ENCODE data around the gene IKBKE. TPM values are rescaled to one million over a fixed set of nuclear protein-coding genes. Genes with fewer than 3 reads are reported as not detected.

The IKBKE gene
- total and polyA plus RNA-seq, 2 of the 8 experiments (the other 6 are each of a cell fraction or from before 2014, with no cell fraction given) = 8.6 to 12.0 TPM

GRCh38 chr1:206534552-206534951 is 64.3 kb downstream of the IKBKE start (continued):
- TF ChIP-seq, protein P1, sequence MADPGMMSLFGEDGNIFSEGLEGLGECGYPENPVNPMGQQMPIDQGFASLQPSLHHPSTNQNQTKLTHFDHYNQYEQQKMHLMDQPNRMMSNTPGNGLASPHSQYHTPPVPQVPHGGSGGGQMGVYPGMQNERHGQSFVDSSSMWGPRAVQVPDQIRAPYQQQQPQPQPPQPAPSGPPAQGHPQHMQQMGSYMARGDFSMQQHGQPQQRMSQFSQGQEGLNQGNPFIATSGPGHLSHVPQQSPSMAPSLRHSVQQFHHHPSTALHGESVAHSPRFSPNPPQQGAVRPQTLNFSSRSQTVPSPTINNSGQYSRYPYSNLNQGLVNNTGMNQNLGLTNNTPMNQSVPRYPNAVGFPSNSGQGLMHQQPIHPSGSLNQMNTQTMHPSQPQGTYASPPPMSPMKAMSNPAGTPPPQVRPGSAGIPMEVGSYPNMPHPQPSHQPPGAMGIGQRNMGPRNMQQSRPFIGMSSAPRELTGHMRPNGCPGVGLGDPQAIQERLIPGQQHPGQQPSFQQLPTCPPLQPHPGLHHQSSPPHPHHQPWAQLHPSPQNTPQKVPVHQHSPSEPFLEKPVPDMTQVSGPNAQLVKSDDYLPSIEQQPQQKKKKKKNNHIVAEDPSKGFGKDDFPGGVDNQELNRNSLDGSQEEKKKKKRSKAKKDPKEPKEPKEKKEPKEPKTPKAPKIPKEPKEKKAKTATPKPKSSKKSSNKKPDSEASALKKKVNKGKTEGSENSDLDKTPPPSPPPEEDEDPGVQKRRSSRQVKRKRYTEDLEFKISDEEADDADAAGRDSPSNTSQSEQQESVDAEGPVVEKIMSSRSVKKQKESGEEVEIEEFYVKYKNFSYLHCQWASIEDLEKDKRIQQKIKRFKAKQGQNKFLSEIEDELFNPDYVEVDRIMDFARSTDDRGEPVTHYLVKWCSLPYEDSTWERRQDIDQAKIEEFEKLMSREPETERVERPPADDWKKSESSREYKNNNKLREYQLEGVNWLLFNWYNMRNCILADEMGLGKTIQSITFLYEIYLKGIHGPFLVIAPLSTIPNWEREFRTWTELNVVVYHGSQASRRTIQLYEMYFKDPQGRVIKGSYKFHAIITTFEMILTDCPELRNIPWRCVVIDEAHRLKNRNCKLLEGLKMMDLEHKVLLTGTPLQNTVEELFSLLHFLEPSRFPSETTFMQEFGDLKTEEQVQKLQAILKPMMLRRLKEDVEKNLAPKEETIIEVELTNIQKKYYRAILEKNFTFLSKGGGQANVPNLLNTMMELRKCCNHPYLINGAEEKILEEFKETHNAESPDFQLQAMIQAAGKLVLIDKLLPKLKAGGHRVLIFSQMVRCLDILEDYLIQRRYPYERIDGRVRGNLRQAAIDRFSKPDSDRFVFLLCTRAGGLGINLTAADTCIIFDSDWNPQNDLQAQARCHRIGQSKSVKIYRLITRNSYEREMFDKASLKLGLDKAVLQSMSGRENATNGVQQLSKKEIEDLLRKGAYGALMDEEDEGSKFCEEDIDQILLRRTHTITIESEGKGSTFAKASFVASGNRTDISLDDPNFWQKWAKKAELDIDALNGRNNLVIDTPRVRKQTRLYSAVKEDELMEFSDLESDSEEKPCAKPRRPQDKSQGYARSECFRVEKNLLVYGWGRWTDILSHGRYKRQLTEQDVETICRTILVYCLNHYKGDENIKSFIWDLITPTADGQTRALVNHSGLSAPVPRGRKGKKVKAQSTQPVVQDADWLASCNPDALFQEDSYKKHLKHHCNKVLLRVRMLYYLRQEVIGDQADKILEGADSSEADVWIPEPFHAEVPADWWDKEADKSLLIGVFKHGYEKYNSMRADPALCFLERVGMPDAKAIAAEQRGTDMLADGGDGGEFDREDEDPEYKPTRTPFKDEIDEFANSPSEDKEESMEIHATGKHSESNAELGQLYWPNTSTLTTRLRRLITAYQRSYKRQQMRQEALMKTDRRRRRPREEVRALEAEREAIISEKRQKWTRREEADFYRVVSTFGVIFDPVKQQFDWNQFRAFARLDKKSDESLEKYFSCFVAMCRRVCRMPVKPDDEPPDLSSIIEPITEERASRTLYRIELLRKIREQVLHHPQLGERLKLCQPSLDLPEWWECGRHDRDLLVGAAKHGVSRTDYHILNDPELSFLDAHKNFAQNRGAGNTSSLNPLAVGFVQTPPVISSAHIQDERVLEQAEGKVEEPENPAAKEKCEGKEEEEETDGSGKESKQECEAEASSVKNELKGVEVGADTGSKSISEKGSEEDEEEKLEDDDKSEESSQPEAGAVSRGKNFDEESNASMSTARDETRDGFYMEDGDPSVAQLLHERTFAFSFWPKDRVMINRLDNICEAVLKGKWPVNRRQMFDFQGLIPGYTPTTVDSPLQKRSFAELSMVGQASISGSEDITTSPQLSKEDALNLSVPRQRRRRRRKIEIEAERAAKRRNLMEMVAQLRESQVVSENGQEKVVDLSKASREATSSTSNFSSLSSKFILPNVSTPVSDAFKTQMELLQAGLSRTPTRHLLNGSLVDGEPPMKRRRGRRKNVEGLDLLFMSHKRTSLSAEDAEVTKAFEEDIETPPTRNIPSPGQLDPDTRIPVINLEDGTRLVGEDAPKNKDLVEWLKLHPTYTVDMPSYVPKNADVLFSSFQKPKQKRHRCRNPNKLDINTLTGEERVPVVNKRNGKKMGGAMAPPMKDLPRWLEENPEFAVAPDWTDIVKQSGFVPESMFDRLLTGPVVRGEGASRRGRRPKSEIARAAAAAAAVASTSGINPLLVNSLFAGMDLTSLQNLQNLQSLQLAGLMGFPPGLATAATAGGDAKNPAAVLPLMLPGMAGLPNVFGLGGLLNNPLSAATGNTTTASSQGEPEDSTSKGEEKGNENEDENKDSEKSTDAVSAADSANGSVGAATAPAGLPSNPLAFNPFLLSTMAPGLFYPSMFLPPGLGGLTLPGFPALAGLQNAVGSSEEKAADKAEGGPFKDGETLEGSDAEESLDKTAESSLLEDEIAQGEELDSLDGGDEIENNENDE (IDR thresholded peaks at IDR 0.05; ENCODE audit: insufficient replicate concordance, low read length) = no peak
- TF ChIP-seq POU5F1 (IDR thresholded peaks at IDR 0.05; ENCODE audit: low read depth, low read length) (no peak), MAX (IDR thresholded peaks at IDR 0.05) (no peak), TEAD4 (IDR thresholded peaks at IDR 0.05; ENCODE audit: low read depth, low read length) (no peak), HDAC2 (IDR thresholded peaks at IDR 0.05; ENCODE audit: borderline replicate concordance in 1 of 2, low read depth in 2 of 2, low read length in 2 of 2) (no peak), POLR2A (IDR thresholded peaks at IDR 0.05; ENCODE audit: control extremely low read depth in 1 of 2, low read depth in 2 of 2, low read length in 2 of 2) (no peak), TAF1 (IDR thresholded peaks at IDR 0.05; ENCODE audit: low read depth, low read length) (no peak), GABPA (IDR thresholded peaks at IDR 0.05; ENCODE audit: borderline replicate concordance, insufficient read depth, low read length) (no peak), SIN3A (conservative IDR thresholded peaks at IDR 0.05 in 1 of 2, IDR thresholded peaks at IDR 0.05 in 1 of 2; ENCODE audit: low read depth in 1 of 2, low read length in 2 of 2) (no peak)
- TF ChIP-seq, protein P2, sequence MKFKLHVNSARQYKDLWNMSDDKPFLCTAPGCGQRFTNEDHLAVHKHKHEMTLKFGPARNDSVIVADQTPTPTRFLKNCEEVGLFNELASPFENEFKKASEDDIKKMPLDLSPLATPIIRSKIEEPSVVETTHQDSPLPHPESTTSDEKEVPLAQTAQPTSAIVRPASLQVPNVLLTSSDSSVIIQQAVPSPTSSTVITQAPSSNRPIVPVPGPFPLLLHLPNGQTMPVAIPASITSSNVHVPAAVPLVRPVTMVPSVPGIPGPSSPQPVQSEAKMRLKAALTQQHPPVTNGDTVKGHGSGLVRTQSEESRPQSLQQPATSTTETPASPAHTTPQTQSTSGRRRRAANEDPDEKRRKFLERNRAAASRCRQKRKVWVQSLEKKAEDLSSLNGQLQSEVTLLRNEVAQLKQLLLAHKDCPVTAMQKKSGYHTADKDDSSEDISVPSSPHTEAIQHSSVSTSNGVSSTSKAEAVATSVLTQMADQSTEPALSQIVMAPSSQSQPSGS (IDR thresholded peaks at IDR 0.05; ENCODE audit: low read length) = no peak

Measured in H1 (cell line).